Natural killer cell (primary cell): ENCODE measurements around the gene ZMAT2. TPM values are rescaled to one million over a fixed set of nuclear protein-coding genes. Genes with fewer than 3 reads are reported as not detected.
"Not testable (repeated sequence)": the region's sequence is repeated elsewhere in the genome, so short reads cannot be mapped to it uniquely, and the experiment has no call there.

Experiments used
- ATAC-seq, 3 donors: fragments of 150-1000 bp in 2 of 3; fragments of 200-7000 bp in 1 of 3; cut with Tn5 transposase; 1 replicate in 1 of 3; 2 replicates in 2 of 3; pipeline ENCODE4 v1.10.0; 2021; ENCODE audit warnings: mild to moderate bottlenecking in 2 of 3, moderate library complexity in 2 of 3
- DNase-seq, 2 donors: peaks; one replicate each; pipeline versions ENCODE4 v3.0.0 to v3.0.0-alpha.2; 2013 to 2021; ENCODE audit warnings: mixed read lengths in 1 of 2
- H3K27ac ChIP-seq: one replicate; pipeline ENCODE4 v1.5.1; 2013; ENCODE audit warnings: mild to moderate bottlenecking, low read length
- H3K27me3 ChIP-seq: one replicate; pipeline ENCODE4 v1.6.1; 2013; ENCODE audit warnings: low read length; ENCODE audit not compliant: control insufficient read depth, insufficient read depth
- H3K36me3 ChIP-seq: one replicate; pipeline ENCODE4 v1.6.1; 2013; ENCODE audit warnings: low read length; ENCODE audit not compliant: control insufficient read depth, insufficient read depth
- H3K4me1 ChIP-seq: one replicate; pipeline ENCODE4 v1.6.1; 2013; ENCODE audit warnings: low read length; ENCODE audit not compliant: control insufficient read depth, insufficient read depth
- H3K4me3 ChIP-seq: one replicate; pipeline ENCODE4 v1.5.1; 2013; ENCODE audit warnings: low read length
- H3K9me3 ChIP-seq: one replicate; pipeline ENCODE4 v1.6.1; 2013; ENCODE audit warnings: low read length; ENCODE audit not compliant: control insufficient read depth, insufficient read depth
- H3K27ac Mint-ChIP-seq, 2 donors: one replicate each; pipeline ENCODE4 v1.8.0; 2022; ENCODE audit warnings: mild to moderate bottlenecking in 2 of 2, mixed read lengths in 2 of 2, moderate library complexity in 1 of 2
- H3K27me3 Mint-ChIP-seq, 2 donors: one replicate each; pipeline ENCODE4 v1.8.0; 2022; ENCODE audit warnings: low read depth in 2 of 2, mixed read lengths in 2 of 2
- H3K36me3 Mint-ChIP-seq: one replicate; pipeline ENCODE4 v1.8.0; 2022; ENCODE audit warnings: mixed read lengths
- H3K4me1 Mint-ChIP-seq, 2 donors: one replicate each; pipeline ENCODE4 v1.8.0; 2022; ENCODE audit warnings: mixed read lengths in 2 of 2
- H3K4me3 Mint-ChIP-seq: one replicate; pipeline ENCODE4 v1.8.0; 2022; ENCODE audit warnings: mild to moderate bottlenecking, moderate library complexity, mixed read lengths
- H3K9me3 Mint-ChIP-seq, 2 donors: one replicate each; pipeline ENCODE4 v1.8.0; 2022; ENCODE audit warnings: mixed read lengths in 2 of 2
- CTCF ChIP-seq: fragments of 200-600 bp; IDR thresholded peaks from one replicate; pipeline ENCODE4 v1.8.0; 2022; ENCODE audit warnings: antibody characterized with exemption
- WGBS: methylation state at CpG from one replicate; pipeline ENCODE4 v1.1.7; 2013; ENCODE audit warnings: missing lambda C conversion rate; ENCODE audit not compliant: insufficient coverage; 5-methylcytosine and 5-hydroxymethylcytosine counted together
- intact Hi-C: fragments of 100-400 bp; cut with micrococcal nuclease; formaldehyde crosslinking; loops from one replicate; pipeline ENCODE4 v1.14.2; 2022
- total RNA-seq, 4 donors: library from RNA; stranded (reverse); fragments of 120-200 nt in 1 of 4; gene quantifications; one replicate each; pipeline versions ENCODE4 v1.2.3 to v1.2.4, GENCODE V29; 2013 to 2022

Gene ZMAT2
- total RNA-seq: 10 to 100 TPM; 47.0 to 50.4 (median 49.5) TPM
- 111 TPM for total RNA-seq (2013)

- intact Hi-C loops: loop anchor here (1.0 to 5.0 kb wide), 5 partner anchors 9 to 153 kb away; partner anchors contain the start of genes EIF4EBP3, HARS1, HARS2 and IK
- 2% methylated on average over 44 of the region's 44 CpGs for WGBS
- TF ChIP-seq CTCF: no peak
These were observed at the start of gene ZMAT2 for GRCh38 chr5:140700177-140701144. TSS of gene ZMAT2 (plus strand) at chr5:140700447. CDS start at chr5:140700461, 14 bp downstream.

GRCh38 chr5:140658870-140659269 lies 41.4 kb upstream of the ZMAT2 start:
- Histone ChIP-seq H3K27me3 (no peaks in the 10 kb centered on the region), H3K27ac (no peak overlapping the region), H3K9me3 (no peaks in the 10 kb centered on the region), H3K4me3 (no peak overlapping the region), H3K4me1 (peaks cover 4% of the 10 kb centered on the region), H3K36me3 (peaks cover 88% of the 10 kb centered on the region)
- peaks cover 0 to 10% of the 10 kb centered on the region in 2 donors for H3K4me1 Mint-ChIP-seq
- 98% methylated on average over 17 of the region's 17 CpGs for WGBS
- intact Hi-C loops: no loop called here
- no peak for TF ChIP-seq CTCF
- no peaks in the 10 kb centered on the region for H3K27me3 Mint-ChIP-seq
- H3K27ac Mint-ChIP-seq: no peak overlapping the region
- no peak overlapping the region for H3K4me3 Mint-ChIP-seq
- no peak for ATAC-seq
- H3K9me3 Mint-ChIP-seq: no peaks in the 10 kb centered on the region
- no peak for DNase-seq
- H3K36me3 Mint-ChIP-seq: peaks cover 53% of the 10 kb centered on the region

More at GRCh38 chr5:140700177-140701144, at the start of gene ZMAT2:
- H3K36me3 ChIP-seq: peaks cover 72% of the 10 kb centered on the region
- DNase-seq (peak; percentile 89 to 98), ATAC-seq (peak; percentile 98 to 100 (median 99))
- peaks cover 40% of the 10 kb centered on the region for H3K36me3 Mint-ChIP-seq
- peaks cover 15% of the 10 kb centered on the region for H3K4me1 ChIP-seq
- H3K27me3 ChIP-seq: no peaks in the 10 kb centered on the region
- H3K27me3 Mint-ChIP-seq: no peaks in the 10 kb centered on the region
- H3K9me3 Mint-ChIP-seq: no peaks in the 10 kb centered on the region
- H3K4me1 Mint-ChIP-seq: peaks cover 23 to 34% of the 10 kb centered on the region in 2 donors
- H3K4me3 ChIP-seq: peak within 1 kb of the TSS; percentile 65
- peak within 1 kb of the TSS; percentile 94 to 97 for H3K27ac Mint-ChIP-seq
- H3K4me3 Mint-ChIP-seq: peak within 1 kb of the TSS; percentile 87
- H3K9me3 ChIP-seq: no peaks in the 10 kb centered on the region
- peak within 1 kb of the TSS; percentile 76 for H3K27ac ChIP-seq

- 99% methylated on average over 6 of the region's 6 CpGs for WGBS
- DNase-seq, H3K27ac ChIP-seq, ATAC-seq, H3K4me3 Mint-ChIP-seq, intact Hi-C loops, H3K9me3 ChIP-seq, H3K27me3 ChIP-seq, H3K27me3 Mint-ChIP-seq, H3K9me3 Mint-ChIP-seq, H3K4me3 ChIP-seq: not testable (repeated sequence)
- H3K27ac Mint-ChIP-seq: peak overlapping the region in 1 of 2 donors; percentile 35
- peaks cover 11 to 18% of the 10 kb centered on the region in 2 donors for H3K4me1 Mint-ChIP-seq
- peaks cover 73% of the 10 kb centered on the region for H3K36me3 ChIP-seq
- H3K36me3 Mint-ChIP-seq: peaks cover 39% of the 10 kb centered on the region
- H3K4me1 ChIP-seq: peaks cover 14% of the 10 kb centered on the region
These were observed 39.9 kb upstream of the ZMAT2 start for GRCh38 chr5:140660371-140660770.

- WGBS: 41% methylated on average over 18 of the region's 18 CpGs
- DNase-seq (no peak), ATAC-seq (no peak)
- Mint-ChIP-seq H3K4me1 (peaks cover 33 to 38% of the 10 kb centered on the region in 2 donors), H3K9me3 (no peaks in the 10 kb centered on the region), H3K27me3 (no peaks in the 10 kb centered on the region), H3K4me3 (peak overlapping the region; percentile 99), H3K36me3 (peaks cover 25% of the 10 kb centered on the region), H3K27ac (peak overlapping the region; percentile 96)
- Histone ChIP-seq H3K27me3 (no peaks in the 10 kb centered on the region), H3K36me3 (peaks cover 57% of the 10 kb centered on the region), H3K9me3 (no peaks in the 10 kb centered on the region), H3K4me3 (peak overlapping the region; percentile 99), H3K27ac (peak overlapping the region; percentile 90), H3K4me1 (peaks cover 21% of the 10 kb centered on the region)
- intact Hi-C loops: loop anchor here (1.0 to 2.0 kb wide), 5 partner anchors 17 to 263 kb away; partner anchors contain the start of genes ANKHD1, APBB3, HARS1 and HARS2
- TF ChIP-seq CTCF: no peak
These were observed 36.3 kb upstream of the ZMAT2 start for GRCh38 chr5:140664030-140664358.
